HG03460 (cell line): Measurements from ENCODE around the gene VTN.
A peak's percentile ranks its signal among the peaks of the same experiment; 100 is the strongest.

ENCODE experiments used
- ATAC-seq: cut with Tn5 transposase; IDR thresholded peaks from one replicate; pipeline ENCODE4 v1.9.1; 2021; ENCODE audit not compliant: unreplicated experiment

The VTN gene

GRCh38 chr17:28324267-28324745 is 45.8 kb downstream of the VTN start:
- ATAC-seq: no peak

- no peak for ATAC-seq
Observed at GRCh38 chr17:28320215-28321061, 49.7 kb downstream of the VTN start.

- no peak for ATAC-seq
Observed at GRCh38 chr17:28319598-28319935, 50.5 kb downstream of the VTN start.

- ATAC-seq: peak; percentile 97
Observed at GRCh38 chr17:28318759-28319597, 51.1 kb downstream of the VTN start, which contains the start of gene TMEM97. TSS of gene TMEM97 (plus strand) at chr17:28319200. CDS start at chr17:28319240, 40 bp downstream.

GRCh38 chr17:28317966-28318758 is 51.9 kb downstream of the VTN start:
- no peak for ATAC-seq
